C1 segment of cervical spinal cord (tissue), 14 donors: ENCODE data around the gene TENM3.

Source experiments
- DNase-seq, 14 donors: peaks; one replicate each; lab custom pipeline; 2025; lab: John Stamatoyannopoulos, UW

TENM3 gene

DNA sequence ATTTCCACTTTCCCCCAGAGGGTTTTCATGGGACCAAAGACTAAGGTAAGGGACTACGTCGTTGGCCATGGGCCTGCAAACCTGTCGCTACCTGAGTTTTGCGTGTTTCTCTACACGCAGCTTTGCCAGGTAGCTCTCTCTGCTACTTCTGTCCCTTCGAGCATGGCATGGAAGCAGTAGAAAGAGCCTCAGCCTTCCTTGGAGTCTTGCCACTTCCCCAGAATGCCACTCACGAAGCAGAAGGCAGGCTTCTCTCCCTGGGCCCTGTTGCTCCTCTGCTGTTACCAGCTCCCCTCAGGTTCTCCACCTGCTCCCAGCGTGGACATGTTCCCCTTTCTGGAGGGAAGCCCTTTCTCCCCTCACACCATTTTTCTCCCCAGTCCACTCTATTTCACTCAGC lies 381.1 kb downstream of the TENM3 start:
- DNase-seq, result no peak

DNA sequence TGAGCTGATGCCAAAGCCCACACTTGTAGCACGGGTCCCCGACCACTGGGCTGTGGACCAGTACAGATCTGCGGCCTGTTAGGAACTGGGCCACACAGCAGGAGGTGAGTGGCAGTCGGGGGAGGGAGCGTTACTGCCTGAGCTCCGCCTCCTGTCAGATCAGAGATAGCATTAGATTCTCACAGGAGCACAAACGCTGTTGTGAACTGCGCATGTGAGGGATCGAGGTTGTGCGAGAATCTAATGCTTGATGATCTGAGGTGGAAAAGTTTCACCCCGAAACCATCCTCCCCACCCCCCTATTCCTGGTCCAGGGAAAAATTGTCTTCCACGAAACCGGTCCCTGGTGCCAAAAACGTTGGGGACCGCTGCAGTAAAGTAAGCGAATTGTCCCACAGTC lies 382.0 kb downstream of the TENM3 start:
- DNase-seq, result no peak

DNA sequence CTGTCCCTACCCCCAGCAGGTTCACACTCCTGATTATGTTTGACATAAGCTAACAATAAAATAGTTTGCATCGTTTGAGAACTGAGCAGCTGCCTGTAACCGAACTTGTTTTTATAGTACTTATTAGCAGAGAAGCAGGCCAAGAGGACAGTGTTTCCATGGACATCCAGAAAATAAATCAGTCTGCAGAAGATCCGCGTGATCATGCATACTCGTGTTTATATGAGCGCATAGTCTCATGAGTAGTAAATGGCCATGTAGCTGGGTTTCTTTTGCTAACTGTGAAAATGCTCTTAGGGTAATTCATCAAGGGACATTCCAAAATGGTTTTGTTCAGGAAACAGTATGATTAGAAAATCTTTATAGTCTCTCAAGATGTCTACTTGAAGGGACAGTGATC lies 384.8 kb downstream of the TENM3 start:
- DNase-seq, result no peak

DNA sequence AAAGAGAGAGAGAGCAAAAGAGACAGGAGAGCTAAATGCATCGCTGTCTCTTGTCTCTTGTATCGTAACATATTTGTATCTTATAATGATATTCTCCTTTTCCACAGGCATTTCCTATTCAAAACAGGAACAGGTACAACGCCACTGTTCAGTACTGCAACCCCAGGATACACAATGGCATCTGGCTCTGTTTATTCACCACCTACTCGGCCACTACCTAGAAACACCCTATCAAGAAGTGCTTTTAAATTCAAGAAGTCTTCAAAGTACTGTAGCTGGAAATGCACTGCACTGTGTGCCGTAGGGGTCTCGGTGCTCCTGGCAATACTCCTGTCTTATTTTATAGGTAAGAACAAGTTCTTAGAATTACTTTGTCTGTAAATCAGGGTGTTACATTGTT lies 385.3 kb downstream of the TENM3 start:
- DNase-seq, result no peak

DNA sequence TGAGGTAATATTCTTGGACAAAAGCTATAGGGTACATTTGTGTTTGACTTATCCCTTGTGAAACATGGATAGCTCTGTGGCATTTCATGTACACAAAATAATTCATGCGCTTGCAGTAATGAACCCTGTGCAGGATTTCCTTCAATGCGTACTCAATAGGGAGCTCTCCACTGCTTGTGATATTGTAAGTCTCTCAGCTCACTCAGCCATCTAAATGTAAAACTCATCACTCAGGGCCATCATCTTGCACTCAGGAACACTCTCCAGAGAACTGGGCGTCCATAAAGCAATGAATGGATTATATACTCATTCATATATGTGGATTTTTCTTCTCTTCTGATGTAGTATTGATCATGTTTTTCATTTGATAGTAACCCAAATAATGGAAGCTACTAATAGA lies 385.9 kb downstream of the TENM3 start:
- no peak for DNase-seq

DNA sequence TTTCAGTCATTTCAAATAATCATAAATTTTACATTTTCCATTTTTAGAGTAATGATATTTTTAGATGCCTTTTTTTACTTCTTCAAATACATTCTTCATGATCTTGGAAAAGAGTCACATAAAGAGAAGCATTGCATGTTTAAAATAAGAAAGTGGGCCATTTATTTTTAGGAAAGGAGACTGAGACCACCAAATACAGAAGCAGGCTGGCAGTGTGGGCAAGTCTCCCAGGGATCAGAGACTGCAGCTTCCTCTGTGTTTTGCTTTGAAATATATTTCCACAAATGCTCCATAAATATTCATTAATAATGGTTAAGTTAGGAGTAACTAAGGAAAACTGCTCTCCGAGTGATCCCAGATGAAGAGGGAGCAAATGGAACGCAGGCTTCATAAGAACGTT lies 397.3 kb downstream of the TENM3 start:
- no peak for DNase-seq

DNA sequence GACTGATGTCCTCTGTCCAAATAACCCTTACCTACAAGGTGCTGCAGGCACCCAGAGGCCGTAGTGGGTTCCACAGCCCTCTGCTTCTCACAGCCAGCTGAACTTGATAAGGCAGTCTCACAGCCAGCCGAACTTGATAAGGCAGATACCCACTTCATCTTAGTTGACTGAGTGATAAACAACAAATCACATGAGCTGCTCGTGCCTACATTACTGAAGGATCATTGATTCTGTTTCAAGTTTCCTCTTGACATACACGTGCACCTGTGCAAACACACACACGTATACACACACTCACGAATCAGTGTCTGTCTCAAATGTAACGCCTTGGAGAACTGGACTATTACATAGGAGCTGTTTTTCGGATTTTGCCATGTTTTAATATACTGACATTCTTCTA lies 397.7 kb downstream of the TENM3 start:
- no peak for DNase-seq

DNA sequence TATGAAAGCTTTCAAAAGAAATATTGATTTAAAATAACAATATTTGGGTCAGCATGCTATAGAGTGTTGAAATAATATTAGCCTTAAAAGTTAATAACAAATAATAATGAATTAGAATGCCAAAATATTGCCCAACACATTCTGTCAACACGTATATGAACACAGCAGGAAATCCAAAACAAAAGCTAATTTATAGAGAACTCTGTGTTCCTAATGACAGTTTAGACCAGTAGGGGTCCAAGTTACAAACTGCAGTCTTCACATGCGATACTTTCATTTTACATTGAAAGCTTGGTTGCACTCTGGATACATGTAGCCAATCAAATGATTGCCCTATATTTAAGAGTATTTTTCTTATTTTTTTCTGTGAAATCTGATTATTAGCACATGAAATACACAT lies 399.6 kb downstream of the TENM3 start:
- no peak for DNase-seq

DNA sequence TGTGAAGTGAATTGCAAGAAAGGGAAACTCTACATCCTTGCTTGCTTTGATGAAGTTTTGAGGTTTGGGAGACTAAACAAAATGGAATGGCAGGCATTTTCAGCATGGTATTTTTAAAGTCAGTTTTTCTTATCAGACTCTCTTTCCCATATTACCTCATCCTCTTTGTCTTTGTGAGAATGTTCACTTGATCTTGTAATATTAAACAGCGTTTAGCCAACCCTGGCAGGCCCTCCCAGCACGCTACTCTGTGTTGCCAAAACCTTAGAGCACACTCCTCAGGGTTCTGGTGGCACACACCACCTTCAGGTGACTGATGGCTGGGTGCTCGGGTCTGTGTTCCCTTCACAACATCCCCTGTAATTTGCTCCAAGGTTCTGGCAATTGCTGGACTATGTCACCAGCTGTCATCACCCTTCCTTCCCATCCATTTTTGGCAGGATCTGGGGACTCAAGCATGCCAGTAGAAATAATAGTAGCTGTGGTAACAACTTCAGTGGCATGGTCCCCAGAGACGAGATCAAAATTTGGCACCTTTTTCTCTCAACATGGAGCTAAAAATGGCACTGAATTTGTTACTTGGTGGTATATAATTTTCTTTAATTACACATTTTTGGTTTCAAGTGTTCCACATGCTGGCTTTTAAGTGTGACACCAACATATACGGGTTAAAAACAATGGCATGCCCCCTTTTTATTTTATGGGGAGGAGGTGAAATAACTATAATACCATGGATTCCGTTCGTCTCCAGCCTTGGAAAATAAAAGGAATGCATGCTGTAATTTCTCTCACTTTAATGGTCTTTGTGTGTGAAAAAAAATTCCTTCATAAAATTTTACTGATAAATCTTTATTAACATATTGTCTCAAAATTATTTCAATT lies 400.8 kb downstream of the TENM3 start:
- peak in 4 of 14 donors; percentile 1 to 23 (median 8) for DNase-seq

DNA sequence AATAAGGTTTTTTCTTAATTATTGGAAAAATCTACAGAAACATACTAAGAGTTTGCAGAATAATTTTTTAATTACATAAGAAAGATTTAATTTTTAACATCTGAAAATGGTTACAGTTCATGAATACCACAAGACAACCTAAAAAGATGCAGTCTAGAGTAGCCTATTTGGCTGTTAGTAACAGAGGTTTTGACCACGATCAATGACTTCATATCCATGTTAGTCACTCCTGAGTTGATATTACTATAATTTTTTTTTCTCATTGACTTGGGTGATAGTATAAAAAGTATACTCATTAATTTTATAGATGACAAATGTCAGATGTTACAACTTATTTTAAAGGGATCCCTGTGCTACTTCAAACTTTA lies 401.5 kb downstream of the TENM3 start:
- DNase-seq, result no peak

DNA sequence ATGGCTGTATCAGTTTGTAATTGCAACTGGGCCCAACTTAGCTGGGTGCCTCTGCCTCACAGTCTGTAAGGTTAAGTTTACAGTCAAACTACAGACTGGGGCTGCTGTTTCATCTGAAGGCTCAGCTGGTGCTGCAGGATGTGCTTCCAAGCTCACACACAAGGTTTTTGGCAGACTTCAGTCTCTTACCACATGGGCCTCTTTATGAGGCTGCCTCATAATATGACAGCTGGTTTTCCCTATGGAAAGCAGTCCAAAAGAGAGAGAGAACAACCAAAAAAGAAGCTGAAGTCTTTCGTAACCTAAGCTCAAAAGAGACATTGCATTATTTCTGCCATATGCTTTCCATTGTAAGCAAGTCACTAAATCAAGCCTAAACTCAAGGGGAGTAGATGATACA lies 402.3 kb downstream of the TENM3 start:
- no peak for DNase-seq

DNA sequence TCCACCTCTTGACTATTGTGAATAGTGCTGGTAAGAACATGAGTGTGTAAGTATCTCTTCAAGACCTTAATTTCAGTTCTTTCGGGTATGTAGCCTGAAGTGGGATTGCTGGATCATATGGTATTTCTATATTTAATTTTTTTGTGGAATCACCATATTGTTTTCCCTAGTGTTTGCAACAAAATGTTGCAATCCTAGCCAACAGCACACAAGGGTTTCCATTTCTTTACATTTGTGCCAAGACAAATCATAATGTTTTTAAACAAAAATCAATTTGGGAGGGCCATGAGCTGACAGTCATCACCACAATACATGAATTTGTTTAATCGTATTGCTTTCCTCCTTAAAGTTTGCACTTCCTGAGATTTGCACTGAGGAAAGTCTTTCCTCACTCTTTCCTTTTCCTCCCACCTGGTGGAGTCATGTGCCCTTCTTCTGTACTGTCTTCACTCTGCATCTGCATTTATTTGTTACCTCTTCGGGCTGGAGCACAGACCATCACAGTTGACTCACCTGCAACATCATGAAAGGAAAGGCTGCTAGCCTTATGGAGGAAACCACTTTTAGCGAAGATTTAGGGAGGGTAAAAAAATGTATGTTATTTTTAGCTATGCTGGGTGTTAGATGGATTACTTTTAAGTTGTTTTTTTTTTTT lies 404.6 kb downstream of the TENM3 start:
- no peak for DNase-seq

DNA sequence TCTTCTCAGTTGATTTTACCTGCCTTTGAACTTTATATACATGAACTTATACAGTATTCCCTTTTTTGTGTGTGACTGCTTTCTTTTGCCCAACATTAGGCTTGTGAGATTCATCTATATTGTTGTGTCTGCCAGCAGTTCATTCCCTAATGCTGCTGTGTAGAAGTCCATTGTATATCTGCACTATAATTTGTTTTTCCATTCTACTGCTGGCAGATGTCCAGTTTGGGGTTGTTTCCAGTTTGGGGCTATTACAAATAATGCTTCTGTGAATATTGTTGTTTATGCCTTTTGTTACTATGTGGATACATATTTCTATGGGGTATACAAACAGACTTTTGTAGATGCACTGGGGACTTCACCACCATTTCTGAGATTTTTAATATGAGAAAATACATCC lies 405.6 kb downstream of the TENM3 start:
- no peak for DNase-seq

DNA sequence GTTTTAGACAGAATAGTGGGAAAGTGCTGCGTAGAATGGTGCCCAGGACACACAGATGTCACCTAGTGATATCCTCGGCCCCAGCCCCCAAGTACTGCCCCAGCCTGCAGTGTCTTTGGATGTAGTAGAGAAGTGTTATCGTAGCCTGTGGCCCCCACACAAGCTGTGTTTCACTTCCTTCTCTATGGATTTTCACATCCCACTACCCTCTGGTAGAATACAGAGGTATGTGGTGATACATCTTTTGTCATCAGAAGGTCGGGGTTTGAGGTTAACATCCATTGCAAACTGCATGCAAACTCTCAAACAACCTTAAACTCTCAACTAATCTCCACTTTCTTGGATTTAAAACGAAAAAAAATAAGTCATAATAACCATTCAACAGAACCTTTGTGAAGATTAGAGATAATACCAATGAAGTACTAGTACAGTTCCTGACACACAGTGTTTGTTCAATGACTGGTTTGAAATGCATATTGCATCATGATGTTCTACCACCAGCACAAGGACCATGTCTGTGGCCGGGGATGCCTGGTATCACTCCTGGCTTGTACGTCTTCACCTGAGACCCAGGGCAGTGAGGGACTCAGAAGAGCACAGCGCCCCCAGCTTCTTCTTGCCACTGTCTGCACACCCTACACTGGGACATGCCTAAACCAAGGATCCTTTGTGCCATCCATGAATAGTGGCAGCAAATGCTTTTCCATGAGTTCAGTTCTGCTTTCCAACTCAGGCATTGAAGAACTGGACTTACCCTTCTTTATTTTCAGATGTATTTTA lies 406.7 kb downstream of the TENM3 start:
- DNase-seq, result no peak

DNA sequence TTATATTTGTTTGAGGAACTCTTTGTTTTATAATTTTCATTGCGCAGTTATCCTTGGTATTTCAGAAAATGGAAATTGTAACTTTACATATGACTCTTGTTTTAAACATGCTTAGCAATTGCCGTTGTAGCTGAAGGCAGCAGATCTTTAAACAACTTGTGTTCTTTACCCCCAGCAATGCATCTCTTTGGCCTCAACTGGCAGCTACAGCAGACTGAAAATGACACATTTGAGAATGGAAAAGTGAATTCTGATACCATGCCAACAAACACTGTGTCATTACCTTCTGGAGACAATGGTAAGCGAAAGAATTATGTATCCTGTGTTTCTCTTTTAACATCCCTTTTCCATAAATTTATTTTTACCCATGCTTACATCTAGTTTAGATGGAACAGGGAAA lies 410.4 kb downstream of the TENM3 start:
- no peak for DNase-seq

DNA sequence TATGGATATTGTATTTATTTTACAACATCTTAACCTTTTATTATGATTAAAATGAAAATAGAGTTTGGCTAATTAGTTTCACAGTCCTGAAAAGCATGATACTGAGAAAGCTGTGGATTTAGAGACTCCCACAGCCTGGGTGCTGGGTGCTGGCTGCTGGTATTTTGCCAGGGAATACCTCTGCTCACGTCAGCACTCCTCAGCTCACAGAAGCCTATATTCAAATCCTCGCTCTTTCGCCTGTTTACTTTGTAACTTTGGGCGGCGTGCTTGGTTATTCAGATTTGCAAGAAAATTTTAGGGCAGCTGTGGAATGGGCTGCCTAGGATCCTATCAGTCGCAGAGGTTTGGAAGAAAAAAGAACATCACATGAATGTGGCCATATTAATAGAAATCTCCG lies 412.1 kb downstream of the TENM3 start:
- no peak for DNase-seq

DNA sequence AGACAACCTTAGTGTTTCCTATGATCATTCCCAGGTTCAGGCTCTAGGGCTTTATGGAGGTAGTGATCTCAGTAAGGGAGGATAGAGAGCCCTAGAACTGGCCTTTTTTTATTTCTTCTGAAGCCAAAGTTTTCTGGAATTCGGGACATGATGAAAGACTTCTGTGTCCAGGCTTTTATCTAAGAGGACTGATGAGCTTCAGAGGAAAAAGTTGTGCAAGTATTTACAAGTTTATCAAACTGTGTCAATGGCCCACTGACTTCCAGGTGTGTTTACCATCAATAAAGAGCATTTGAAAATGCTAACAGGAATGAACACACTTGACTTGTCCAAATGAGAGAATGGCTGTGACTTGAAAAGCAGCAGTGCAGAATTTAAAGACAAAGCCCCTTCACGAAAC lies 419.3 kb downstream of the TENM3 start:
- no peak for DNase-seq

DNA sequence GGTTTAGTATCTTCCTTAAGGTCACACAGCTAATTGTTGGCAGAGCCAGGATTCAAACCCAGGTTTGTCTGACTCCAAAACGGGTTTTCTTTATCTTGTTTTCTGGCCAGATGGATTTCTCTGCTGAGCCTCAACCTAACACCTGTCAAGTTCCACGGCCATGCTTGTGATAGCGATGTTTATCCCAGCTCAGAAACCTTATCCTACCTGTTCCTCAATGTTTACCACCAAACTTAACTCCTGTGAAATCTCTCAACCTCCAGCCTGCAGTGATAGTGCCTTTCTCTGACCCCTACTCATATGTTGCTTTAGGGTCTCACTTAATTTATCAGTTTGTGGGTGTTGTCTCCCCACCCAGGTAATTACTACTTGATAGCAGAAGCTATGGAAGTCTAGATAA lies 428.0 kb downstream of the TENM3 start:
- no peak for DNase-seq

DNA sequence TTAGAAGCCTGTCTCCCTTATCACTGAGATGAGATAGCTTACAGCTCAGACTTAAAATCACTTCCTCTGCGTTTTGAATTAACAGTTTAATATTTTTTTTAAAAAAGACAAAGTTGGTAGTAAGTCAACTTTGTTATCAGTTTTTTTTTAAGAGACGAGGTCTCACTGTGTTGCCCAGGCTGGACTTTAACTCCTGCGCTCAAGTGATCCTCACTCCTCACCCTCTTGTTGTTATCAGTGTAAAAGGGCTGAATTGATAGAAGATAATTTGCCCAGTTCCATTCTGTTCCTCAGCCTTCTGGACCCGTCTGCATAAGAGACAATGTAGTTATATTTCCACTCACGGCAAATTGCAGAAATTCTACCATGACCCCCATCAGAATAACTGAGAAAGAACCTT lies 428.5 kb downstream of the TENM3 start:
- DNase-seq, result no peak

DNA sequence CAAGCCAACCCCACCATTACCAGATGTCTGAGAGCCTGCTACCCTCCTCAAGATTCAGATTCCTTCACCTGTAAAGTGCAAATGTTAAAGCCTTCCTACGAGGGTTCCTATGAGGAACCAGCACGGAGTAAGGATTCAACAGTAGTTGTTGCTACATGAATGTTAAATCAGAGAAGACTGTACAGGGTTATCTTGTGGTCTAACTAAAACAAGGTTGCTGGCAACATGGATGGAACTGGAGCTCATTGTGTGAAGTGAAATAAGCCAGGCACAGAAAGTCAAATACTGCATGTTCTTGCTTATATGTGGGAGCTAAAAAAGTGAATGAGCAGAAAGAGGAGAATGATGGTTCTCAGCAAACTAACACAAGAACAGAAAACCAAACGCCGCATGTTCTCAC lies 435.4 kb downstream of the TENM3 start:
- no peak for DNase-seq

DNA sequence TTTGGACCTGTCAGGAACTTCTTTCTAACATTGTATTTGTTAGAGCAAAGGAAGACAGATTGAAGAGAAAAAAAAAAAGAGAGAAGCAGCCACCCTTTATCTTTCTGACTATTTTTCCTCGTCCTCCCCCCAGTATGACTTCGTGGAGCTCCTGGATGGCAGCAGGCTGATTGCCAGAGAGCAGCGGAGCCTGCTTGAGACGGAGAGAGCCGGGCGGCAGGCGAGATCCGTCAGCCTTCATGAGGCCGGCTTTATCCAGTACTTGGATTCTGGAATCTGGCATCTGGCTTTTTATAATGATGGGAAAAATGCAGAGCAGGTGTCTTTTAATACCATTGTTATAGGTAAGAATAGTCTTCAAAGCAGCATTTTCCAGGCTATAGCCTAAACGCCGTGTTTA lies 436.3 kb downstream of the TENM3 start:
- DNase-seq, result peak in 1 of 14 donors; percentile 0

DNA sequence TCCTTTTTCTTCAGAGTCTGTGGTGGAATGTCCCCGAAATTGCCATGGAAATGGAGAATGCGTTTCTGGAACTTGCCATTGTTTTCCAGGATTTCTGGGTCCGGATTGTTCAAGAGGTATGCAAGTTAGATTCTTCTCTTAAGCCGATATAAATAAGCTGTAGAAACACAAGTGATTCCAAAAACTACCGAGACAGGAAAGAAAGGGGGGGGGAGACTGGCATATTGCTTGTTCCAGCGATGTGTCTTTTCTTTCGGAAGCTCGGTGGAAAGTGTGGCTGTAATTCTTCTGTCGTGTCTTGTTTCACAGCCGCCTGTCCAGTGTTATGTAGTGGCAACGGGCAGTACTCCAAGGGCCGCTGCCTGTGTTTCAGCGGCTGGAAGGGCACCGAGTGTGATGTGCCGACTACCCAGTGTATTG lies 437.0 kb downstream of the TENM3 start:
- peak in 8 of 14 donors; percentile 0 to 29 (median 11) for DNase-seq

DNA sequence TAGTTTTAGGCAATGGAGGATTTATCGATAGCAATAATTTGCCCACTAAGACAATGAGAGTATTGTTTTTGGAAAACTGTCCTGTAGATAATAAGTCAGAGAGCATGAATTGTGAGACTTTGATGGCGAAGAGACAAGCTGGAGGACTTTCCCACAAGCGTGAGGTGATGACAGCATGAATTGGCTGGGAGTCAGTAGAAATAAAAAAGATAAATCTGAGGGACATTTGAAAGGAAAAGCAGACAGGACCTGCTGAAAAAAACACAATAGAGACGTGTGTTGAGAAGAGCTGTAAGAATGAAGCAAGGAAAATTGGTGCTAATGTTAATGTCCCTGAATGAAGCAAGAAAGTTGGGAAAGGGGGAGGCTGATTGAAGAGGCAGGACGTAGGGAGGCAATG lies 440.5 kb downstream of the TENM3 start:
- DNase-seq, result no peak
